ENCODE results near the gene VEPH1.

Gene VEPH1

GRCh38 chr3:157534725-157535161 lies 31.5 kb upstream of the VEPH1 start:
- Histone ChIP-seq H4K20me1 (ENCODE audit: control insufficient read depth, insufficient read depth, low read depth, low read length) (no peaks in the 10 kb centered on the region), H3K27ac (ENCODE audit: low read depth, low read length) (no peak overlapping the region), H3K4me1 (ENCODE audit: control insufficient read depth, low read length) (peaks cover 7% of the 10 kb centered on the region), H3K36me3 (ENCODE audit: control insufficient read depth, low read length) (no peaks in the 10 kb centered on the region), H3K4me2 (ENCODE audit: low read length) (no peak overlapping the region), H3K27me3 (ENCODE audit: control insufficient read depth, low read length) (0 out of 2 replicates have a peak, but pooled peaks cover 5% of the 10 kb centered on the region), H3F3A (ENCODE audit: control insufficient read depth, insufficient read depth) (no peaks in the 10 kb centered on the region), H3K79me2 (ENCODE audit: control insufficient read depth, low read length) (no peaks in the 10 kb centered on the region), H3K4me3 (ENCODE audit: low read length) (no peak overlapping the region), H3K9me3 (ENCODE audit: control insufficient read depth, insufficient read depth, low read length) (no peaks in the 10 kb centered on the region), H3K9me2 (replicated peaks; ENCODE audit: control insufficient read depth, low read length) (no peaks in the 10 kb centered on the region)
- TF ChIP-seq, protein P1, sequence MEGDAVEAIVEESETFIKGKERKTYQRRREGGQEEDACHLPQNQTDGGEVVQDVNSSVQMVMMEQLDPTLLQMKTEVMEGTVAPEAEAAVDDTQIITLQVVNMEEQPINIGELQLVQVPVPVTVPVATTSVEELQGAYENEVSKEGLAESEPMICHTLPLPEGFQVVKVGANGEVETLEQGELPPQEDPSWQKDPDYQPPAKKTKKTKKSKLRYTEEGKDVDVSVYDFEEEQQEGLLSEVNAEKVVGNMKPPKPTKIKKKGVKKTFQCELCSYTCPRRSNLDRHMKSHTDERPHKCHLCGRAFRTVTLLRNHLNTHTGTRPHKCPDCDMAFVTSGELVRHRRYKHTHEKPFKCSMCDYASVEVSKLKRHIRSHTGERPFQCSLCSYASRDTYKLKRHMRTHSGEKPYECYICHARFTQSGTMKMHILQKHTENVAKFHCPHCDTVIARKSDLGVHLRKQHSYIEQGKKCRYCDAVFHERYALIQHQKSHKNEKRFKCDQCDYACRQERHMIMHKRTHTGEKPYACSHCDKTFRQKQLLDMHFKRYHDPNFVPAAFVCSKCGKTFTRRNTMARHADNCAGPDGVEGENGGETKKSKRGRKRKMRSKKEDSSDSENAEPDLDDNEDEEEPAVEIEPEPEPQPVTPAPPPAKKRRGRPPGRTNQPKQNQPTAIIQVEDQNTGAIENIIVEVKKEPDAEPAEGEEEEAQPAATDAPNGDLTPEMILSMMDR (IDR thresholded peaks at IDR 0.05; ENCODE audit: low read depth, low read length, poor library complexity, severe bottlenecking) = no peak
- TF ChIP-seq EZH2phosphoT487 (IDR thresholded peaks at IDR 0.05; ENCODE audit: borderline replicate concordance, low read length) = no peak

- Histone ChIP-seq H3K27ac (ENCODE audit: low read depth, low read length) (no peak overlapping the region), H3K9me3 (ENCODE audit: control insufficient read depth, insufficient read depth, low read length) (no peaks in the 10 kb centered on the region), H3K4me1 (ENCODE audit: control insufficient read depth, low read length) (peaks cover 7% of the 10 kb centered on the region), H3K4me2 (ENCODE audit: low read length) (no peak overlapping the region), H3K4me3 (ENCODE audit: low read length) (no peak overlapping the region), H3K36me3 (ENCODE audit: control insufficient read depth, low read length) (no peaks in the 10 kb centered on the region), H3K27me3 (ENCODE audit: control insufficient read depth, low read length) (0 out of 2 replicates have a peak, but pooled peaks cover 5% of the 10 kb centered on the region), H3F3A (ENCODE audit: control insufficient read depth, insufficient read depth) (no peaks in the 10 kb centered on the region), H4K20me1 (ENCODE audit: control insufficient read depth, insufficient read depth, low read depth, low read length) (no peaks in the 10 kb centered on the region), H3K9me2 (replicated peaks; ENCODE audit: control insufficient read depth, low read length) (no peaks in the 10 kb centered on the region), H3K79me2 (ENCODE audit: control insufficient read depth, low read length) (no peaks in the 10 kb centered on the region)
- TF ChIP-seq EZH2phosphoT487 (IDR thresholded peaks at IDR 0.05; ENCODE audit: borderline replicate concordance, low read length) = no peak
- TF ChIP-seq, protein P1 (IDR thresholded peaks at IDR 0.05; ENCODE audit: low read depth, low read length, poor library complexity, severe bottlenecking) = no peak
Measured at GRCh38 chr3:157533298-157534070, 30.3 kb upstream of the VEPH1 start.

GRCh38 chr3:157532529-157533297 lies 29.5 kb upstream of the VEPH1 start:
- H3K4me1 ChIP-seq (ENCODE audit: control insufficient read depth, low read length) = peaks cover 7% of the 10 kb centered on the region
- no peaks in the 10 kb centered on the region for H3K36me3 ChIP-seq (ENCODE audit: control insufficient read depth, low read length)
- H3K9me3 ChIP-seq (ENCODE audit: control insufficient read depth, insufficient read depth, low read length) = no peaks in the 10 kb centered on the region
- 0 out of 2 replicates have a peak, but pooled peaks cover 5% of the 10 kb centered on the region for H3K27me3 ChIP-seq (ENCODE audit: control insufficient read depth, low read length)
- H4K20me1 ChIP-seq (ENCODE audit: control insufficient read depth, insufficient read depth, low read depth, low read length) = no peaks in the 10 kb centered on the region
- no peaks in the 10 kb centered on the region for H3K9me2 ChIP-seq (replicated peaks; ENCODE audit: control insufficient read depth, low read length)
- TF ChIP-seq, protein P1 (IDR thresholded peaks at IDR 0.05; ENCODE audit: low read depth, low read length, poor library complexity, severe bottlenecking) = peak; percentile 83
- no peak for TF ChIP-seq EZH2phosphoT487 (IDR thresholded peaks at IDR 0.05; ENCODE audit: borderline replicate concordance, low read length)
- H3K79me2 ChIP-seq (ENCODE audit: control insufficient read depth, low read length) = no peaks in the 10 kb centered on the region
- H3F3A ChIP-seq (ENCODE audit: control insufficient read depth, insufficient read depth) = no peaks in the 10 kb centered on the region
- H3K27ac ChIP-seq (ENCODE audit: low read depth, low read length) = no peak overlapping the region
- no peak overlapping the region for H3K4me3 ChIP-seq (ENCODE audit: low read length)
- H3K4me2 ChIP-seq (ENCODE audit: low read length) = 0 out of 2 replicates have a peak overlapping the region, but pooled peaks have one; percentile 12

Data from DOHH2 (cell line).